HG03354 (cell line): ENCODE results near the gene IL20RB.

ENCODE experiments used
- ATAC-seq: cut with Tn5 transposase; IDR thresholded peaks from one replicate; pipeline ENCODE4 v1.9.1; 2021; ENCODE audit warnings: mild to moderate bottlenecking; ENCODE audit not compliant: unreplicated experiment, poor library complexity, severe bottlenecking

The IL20RB gene

DNA sequence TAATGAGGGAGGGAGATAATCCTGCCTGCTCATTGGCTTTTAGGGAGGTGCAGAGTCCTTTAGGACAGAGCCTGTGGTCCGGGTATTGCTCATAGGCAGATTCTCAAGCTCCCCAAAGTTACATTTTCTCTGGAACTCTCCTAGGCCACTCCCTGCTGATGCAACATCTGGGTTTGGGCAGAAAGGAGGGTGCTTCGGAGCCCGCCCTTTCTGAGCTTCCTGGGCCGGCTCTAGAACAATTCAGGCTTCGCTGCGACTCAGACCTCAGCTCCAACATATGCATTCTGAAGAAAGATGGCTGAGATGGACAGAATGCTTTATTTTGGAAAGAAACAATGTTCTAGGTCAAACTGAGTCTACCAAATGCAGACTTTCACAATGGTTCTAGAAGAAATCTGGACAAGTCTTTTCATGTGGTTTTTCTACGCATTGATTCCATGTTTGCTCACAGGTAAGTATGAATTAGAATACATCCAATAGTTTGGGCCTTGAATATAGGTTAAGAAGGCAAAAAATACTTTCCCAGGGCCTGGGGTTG lies at the start of gene IL20RB:
Gene IL20RB, plus strand, starts transcription at position 233 of the 538 bp plus-strand sequence. Its CDS starts 131 bp downstream, at position 364.
- ATAC-seq = no peak

GRCh38 chr3:136908297-136908696 lies 49.5 kb upstream of the IL20RB start:
- no peak for ATAC-seq

DNA sequence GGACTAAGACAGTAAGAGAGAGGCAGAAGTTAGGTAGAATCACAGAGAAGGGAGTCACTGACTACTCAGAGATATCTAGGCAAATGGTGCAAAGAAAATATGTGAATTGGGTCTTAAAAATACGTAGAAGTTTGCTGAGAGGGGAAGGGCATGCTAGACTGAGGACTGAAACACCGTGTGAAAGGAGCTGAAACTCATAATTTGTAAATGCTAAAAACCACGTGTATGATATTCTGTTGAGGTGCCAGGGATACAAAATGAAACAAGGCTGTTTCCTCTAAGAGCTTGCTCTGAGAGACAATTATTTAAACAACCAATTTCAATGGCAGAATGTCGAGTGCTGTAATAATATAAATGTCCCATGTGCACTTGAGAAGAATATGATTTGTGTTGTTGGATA lies 48.6 kb upstream of the IL20RB start:
- peak; percentile 66 for ATAC-seq

- ATAC-seq = no peak
These were observed 47.1 kb upstream of the IL20RB start for GRCh38 chr3:136910697-136911096.

- no peak for ATAC-seq
These were observed 44.6 kb upstream of the IL20RB start for GRCh38 chr3:136913168-136913567.

DNA sequence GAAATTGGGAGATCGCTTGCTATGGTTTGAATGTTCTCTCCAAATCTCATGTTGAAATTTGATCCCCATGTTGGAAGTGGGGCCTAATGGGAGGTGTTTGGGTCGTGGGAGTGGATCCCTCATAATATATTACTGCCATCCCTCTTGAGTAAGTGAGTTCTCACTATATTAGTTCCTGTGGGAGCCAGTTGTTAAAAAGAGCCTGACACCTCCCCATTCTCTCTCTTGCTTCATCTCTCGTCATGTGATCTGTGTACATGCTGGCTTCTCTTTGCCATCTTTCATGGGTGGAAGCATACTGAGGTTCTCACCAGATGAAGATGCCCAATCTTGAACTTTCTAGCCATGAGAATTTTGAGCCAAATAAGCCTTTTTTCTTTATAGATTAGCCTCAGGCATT lies 43.0 kb upstream of the IL20RB start:
- no peak for ATAC-seq

GRCh38 chr3:136916223-136916622 lies 41.6 kb upstream of the IL20RB start:
- ATAC-seq = no peak

DNA sequence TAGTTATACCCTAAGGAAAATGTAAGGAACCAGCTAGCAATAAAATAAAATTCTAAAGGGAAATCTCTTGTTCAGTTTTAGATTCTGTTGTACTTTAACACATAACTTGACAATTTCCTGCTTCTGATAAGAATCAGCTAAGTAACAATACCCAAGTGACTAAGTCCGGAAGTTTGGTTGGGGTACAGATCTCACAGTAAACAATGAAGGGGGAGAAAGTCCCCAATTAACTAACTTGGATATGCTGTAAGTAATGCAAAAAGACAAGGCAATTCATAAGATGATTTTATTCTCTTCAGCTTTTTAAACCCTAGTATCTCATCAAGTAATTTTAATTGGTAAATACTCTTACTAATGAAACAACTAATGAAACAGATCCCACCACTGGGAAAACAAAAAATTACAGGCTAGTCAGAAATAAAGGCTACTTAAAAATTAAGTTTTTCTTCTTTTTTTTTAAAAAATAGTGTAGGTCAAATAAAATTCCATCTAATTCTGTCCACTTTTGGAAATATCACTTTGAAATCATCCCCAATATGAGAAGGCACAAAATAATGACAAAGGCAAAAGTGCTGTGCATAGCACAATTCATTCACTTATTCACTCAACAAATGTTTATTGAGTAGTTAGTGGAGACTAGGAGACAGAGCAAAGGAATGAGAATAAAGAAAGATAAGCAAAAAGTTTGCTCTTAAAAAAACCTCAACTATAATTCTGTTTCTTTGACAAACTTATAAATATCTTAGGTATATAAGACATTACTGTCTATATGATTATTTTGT lies 37.8 kb upstream of the IL20RB start:
- peak; percentile 81 for ATAC-seq

DNA sequence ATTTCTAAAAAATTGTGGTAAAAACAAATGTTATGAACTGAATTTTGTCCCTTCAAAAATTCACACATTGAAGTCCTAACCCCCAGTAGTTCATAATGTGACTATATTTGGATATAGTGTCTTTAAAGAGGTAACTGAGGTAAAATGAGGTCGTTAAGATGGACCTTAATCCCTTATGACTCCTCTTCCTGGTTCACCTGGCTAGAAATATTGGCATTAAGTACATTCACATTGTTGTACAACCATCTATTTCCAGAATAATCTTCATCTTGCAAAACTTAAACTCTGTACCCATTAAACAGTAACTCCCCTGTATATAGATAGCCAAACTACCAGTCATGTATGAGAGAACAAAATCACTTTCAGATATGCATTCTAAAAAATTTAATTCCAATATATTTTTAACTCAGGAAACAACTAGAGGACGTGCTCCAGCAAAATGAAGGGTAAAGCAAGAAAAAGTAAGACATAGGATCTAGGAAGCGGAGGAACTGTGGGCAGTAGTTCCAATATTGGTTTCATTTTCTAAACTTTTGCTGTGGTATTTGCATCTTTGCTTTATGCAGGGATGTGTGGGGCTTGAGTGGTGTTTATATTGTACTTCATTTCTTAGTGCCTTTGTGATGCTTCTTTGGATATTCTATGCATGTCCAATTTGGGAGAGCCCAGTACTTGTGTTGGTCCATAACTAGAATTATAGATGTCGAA lies 36.7 kb upstream of the IL20RB start:
- no peak for ATAC-seq

DNA sequence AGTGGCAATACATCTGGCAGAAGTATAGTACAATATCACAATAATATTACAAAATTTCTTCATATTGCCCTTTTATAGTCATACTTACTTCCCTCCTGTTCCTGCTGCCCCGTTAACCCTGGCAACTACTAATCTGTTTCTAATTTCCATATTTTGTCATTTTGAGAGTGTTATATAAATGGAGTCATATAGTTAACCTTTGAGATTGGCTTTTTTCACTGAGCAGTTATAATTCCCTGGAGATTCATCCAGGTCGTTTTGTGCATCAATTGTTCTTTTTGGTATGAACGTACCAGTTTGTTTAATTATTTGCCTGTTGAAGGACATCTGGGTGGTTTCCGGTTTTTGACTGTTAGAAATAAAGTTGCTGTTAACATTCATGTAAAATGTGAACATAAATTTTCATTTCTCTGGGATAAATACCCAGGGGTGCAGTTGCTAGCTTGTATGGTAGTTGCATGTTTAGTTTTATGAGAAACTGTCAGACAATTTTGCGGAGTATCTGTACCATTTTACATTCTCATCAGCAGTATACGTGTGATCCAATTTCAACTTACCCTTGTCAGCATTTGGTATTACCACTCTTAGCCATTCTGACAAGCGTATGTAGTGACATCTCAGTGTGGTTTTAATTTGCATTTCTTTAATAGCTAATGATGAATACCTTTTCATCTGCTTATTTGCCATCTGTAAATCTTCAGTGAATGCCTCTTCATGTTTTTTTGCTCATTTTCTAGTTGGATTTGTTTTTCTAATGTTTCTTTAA lies 32.2 kb upstream of the IL20RB start:
- peak; percentile 84 for ATAC-seq

- ATAC-seq = no peak
These were observed 29.5 kb upstream of the IL20RB start for GRCh38 chr3:136928240-136928639.

DNA sequence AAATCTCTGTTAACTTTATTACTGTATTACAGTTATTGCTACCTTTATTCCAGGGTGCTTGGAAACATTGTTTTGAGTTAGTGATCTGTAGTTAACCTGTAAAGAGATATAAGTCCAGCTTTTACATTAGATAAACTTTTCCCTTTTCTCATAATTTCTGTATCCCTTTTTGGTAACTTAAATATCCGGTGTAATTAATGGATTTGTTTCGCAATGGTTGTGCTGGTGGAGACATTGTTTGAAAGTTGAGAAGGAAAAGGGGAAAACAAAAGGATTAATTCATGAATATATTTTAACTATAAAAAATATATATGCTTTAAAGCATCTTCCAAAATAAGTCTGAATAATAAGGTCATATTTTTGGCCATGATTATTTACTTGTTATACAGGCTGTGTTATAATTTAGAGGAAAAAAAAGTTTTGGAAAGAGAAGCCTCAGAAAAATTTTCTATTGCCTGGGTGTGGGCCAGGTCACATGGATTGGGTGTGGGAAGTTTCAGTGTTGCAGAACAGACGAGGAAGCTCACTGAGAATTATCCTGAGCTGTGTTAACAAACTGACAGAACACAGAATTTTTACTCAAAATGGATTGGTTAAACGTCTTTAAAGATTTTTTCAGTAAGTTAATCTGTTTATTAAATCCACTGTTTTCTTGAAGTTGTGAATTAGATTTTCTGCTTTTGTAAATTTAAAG lies 27.7 kb upstream of the IL20RB start:
- no peak for ATAC-seq

GRCh38 chr3:136931606-136932005 lies 26.2 kb upstream of the IL20RB start:
- ATAC-seq = no peak

DNA sequence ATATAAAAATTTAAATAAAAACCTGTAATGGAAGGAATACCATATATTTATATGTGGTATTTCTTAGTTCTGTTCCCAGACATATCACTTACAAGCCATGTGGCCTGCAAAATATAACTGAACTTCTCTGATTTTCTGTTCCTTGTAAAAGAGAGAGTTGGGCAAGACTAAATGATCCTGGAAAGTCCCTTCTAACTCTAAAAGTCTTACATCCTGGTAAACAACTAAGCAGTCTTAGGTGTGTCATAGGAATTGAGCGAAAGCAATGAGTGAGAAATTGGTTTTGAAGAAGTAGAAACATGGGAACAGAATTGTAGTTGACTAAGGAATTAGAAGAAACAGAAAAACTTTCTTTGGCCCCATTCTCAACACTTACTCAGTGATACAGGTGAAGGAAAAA lies 25.3 kb upstream of the IL20RB start:
- no peak for ATAC-seq

- ATAC-seq = no peak
These were observed 24.6 kb upstream of the IL20RB start for GRCh38 chr3:136932978-136933772.

DNA sequence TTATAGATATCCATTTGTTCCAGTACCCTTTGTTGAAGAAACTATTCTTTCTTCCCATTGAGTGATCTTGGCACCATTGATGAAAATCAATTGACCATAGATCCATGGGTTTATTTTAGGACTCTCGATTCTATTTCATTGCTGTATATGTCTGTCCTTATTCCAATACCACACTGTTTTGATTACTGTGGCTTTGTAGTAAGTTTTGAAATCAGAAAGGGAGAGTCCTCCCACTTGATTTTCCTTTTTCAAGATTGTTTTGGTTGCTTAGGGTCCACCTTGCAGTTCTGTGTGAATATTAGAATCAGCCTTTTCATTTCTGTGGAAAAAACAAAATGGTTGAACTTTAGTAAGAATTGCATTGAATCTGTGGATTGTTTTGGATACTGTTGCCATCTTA lies 20.6 kb upstream of the IL20RB start:
- ATAC-seq = no peak

DNA sequence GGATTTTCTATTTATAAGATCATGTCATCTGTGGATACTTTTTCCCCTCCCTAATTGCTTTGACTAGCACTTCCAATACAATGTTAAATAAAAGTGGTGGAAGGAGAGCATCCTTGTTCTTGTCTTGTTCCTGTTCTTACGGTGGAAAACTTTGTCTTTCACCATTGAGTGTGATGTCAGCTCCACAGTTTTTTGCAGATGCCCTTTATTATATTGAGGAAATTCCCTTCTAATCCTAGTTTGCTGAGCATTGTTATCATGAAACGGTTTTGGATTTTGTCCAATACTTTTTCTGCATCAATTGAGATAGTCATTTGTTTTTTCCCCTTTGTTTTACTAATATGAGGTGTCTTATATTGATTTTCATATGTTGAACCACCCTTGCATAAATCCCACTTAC lies 19.9 kb upstream of the IL20RB start:
- ATAC-seq = no peak

- ATAC-seq = no peak
These were observed 19.4 kb upstream of the IL20RB start for GRCh38 chr3:136938334-136938733.

DNA sequence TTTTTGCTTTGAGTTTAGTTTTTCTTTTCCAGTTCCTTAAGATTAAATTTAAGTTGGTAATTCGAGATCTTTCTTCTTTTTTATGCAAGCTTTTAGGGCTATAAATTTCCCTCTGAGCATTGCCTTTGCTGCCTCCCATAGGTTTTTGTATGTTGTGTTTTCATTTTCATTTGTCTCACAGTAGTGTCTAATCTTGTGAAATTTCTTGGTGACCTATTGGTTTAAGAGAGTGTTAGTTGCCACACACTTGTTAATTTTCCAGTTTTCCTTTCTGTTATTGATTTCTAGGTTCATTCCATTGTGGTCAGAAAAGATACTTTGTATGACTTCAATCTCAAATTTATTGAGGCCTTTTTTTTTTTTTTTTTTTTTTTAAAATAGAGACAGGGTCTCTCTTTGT lies 18.3 kb upstream of the IL20RB start:
- no peak for ATAC-seq
